Measurements from ENCODE around the gene TMEM234.
"Not testable (repeated sequence)": the region's sequence is repeated elsewhere in the genome, so short reads cannot be mapped to it uniquely, and the experiment has no call there.

The TMEM234 gene

DNA sequence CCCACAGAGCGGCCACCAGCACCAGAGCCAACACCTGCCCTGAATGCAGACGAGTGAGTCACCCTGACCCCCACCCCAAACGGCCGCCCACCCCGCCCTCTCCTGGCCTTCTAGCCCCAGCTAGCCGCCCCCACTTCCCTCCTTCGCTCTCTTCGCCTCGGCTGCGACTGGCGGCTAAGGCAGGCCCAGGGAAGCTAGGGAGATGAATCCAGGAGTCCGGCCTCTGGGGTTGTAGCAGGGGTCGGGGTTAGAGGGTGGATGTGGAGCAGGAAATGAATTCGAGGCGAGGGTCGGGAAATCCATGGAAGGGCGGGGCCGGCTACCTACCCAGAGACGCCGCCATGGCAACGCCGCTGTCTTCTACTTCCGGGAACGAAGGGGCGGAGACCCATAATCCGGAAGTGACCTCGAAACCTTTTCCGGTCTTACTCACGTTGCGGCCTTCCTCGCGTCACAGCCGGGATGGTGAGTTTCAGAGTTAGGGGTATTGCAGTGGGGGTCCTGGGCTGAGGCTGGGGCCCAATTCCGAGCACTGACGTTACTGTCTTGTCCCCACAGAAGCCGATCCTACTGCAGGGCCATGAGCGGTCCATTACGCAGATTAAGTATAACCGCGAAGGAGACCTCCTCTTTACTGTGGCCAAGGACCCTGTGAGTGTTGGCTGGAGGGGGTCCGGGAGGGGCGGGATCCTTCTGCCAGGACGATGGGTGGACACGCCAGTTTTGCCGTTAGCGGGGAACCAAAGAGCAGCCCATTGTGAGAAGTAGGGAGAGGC is at the start of gene TMEM234, which contains the start of gene EIF3I:
Gene TMEM234 (minus strand): TSS at position 374 of the 776 bp plus-strand sequence. CDS start 31 bp downstream, at position 343.
Gene EIF3I (plus strand): TSS at position 428 of the 776 bp plus-strand sequence. CDS start 35 bp downstream, at position 463.
- DNase-seq (ENCODE audit: insufficient read length, low spot score) = peak; percentile 88
- FAIRE-seq = peak; percentile 36

DNA sequence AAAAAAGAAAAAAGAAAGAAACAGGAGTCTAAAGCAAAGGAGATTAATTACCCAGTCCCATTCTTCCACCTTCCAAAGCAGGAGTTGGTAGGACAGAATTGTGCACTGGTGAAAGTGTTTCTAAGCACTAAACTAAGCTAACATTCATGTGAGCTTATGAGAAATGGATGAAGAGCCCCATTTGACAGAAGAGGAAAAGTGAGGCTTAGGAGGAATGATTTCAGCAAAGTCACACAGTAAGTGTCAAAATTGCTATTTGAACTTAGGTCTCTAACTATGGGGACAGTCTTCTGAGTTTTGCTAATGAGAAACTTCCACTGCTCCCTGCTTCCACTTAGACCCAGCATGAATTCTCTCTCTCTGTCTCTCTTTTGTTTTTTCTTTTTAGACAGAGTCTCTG is 47.6 kb upstream of the TMEM234 start:
- FAIRE-seq = no peak
- no peak for DNase-seq (ENCODE audit: insufficient read length, low spot score)

DNA sequence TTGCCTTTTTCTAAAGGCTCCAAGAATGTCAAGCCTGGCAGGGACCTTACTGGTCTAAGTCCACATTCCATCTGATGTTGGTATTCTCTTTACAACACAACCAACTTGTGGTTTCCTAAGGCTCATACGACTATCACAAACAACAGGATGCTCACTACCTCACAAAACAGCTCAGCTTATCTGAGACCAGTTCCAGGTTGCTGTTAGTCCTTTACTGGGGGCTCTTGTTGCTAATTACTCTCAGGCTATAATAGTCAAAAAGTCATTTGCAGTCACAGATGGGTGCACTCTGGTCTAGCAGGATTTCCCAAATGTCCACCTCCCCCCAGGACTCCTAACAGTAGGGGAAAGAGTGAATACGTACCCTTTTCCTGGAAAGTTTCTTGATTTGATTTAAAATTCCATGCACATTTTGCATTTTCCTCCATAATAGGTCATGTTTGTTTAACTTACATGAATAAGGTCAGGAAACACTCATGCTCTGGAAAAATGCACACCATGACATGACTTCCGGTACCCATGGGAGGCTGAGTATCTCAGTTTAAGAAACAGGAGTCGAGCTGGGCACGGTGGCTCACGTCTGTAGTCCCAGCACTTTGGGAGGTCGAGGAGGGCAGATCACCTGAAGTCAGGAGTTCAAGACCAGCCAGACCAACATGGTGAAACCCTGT is 44.9 kb upstream of the TMEM234 start:
- no peak for FAIRE-seq

GRCh38 chr1:32265846-32266245 is 43.7 kb upstream of the TMEM234 start:
- DNase-seq (ENCODE audit: insufficient read length, low spot score) = no peak

More for the DNA sequence above, 44.9 kb upstream of the TMEM234 start:
- no peak for DNase-seq (ENCODE audit: insufficient read length, low spot score)

GRCh38 chr1:32263744-32264143 is 41.6 kb upstream of the TMEM234 start:
- DNase-seq (ENCODE audit: insufficient read length, low spot score) (no peak), FAIRE-seq (no peak)

More at GRCh38 chr1:32265846-32266245, 43.7 kb upstream of the TMEM234 start:
- FAIRE-seq = no peak

DNA sequence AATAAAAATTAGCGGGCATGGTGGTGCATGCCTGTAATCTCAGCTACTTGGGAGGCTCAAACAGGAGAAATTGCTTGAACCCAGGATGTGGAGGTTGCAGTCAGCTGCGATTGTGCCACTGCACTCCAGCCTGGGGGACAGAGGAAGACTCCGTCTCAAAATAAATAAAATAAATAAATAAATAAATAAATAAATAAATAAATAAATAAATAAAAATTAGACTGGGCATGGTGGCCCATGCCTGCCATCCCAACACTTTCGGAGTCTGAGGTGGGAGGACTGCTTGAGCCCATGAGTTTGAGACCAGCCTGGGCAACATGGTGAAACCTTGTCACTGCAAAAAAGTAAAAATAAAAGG is 41.1 kb upstream of the TMEM234 start:
- FAIRE-seq; DNase-seq (ENCODE audit: insufficient read length, low spot score): not testable (repeated sequence)

DNA sequence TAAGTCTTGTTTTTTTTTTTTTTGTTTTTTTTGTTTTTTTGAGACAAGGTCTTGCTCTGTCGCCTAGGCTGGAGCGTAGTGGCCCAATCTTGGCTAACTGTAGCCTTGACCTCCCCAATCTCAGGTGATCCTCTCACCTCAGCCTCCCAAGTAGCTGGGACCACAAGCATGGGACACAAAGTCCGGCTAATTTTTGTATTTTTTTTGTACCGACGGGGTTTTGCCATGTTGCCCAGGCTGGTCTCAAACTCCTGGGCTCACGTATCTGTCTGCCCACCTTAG is 35.0 kb upstream of the TMEM234 start:
- FAIRE-seq = no peak
- no peak for DNase-seq (ENCODE audit: insufficient read length, low spot score)

DNA sequence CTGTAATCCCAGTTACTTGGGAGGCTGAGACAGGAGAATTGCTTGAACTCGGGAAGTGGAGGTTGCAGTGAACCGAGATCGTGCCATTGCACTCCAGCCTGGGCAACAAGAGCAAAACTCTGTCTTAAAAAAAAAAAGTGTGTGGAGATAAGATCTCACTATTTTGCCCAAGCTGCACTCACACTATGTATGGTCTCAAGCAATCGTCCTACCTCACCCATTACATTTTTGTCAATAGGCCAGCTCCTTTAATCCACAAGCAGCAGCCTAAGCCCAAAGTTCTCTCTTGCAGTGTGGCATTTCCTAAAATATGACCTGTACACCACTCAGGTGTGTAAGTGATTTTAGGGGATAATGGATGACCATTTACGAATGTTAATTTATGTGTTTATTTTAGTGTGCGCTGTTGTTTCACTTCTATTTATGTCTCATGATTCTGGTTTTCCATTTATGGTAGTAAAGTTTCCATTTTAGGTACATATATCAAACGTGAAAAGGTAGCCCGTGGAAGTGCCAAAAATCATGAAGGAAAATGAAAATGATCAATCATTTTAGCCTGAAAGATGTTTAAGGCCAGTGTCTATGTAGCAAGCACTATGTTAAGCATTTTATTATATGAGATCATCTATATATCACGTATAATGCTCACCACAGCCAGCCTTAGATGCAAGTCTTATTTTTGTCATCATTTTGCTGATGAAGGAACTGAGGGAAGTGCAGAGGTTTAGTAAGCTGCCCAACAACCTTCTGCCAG is 34.5 kb upstream of the TMEM234 start:
- FAIRE-seq (no peak), DNase-seq (ENCODE audit: insufficient read length, low spot score) (no peak)

- DNase-seq (ENCODE audit: insufficient read length, low spot score) (no peak), FAIRE-seq (no peak)
Observed at GRCh38 chr1:32255072-32256071, 33.2 kb upstream of the TMEM234 start.

DNA sequence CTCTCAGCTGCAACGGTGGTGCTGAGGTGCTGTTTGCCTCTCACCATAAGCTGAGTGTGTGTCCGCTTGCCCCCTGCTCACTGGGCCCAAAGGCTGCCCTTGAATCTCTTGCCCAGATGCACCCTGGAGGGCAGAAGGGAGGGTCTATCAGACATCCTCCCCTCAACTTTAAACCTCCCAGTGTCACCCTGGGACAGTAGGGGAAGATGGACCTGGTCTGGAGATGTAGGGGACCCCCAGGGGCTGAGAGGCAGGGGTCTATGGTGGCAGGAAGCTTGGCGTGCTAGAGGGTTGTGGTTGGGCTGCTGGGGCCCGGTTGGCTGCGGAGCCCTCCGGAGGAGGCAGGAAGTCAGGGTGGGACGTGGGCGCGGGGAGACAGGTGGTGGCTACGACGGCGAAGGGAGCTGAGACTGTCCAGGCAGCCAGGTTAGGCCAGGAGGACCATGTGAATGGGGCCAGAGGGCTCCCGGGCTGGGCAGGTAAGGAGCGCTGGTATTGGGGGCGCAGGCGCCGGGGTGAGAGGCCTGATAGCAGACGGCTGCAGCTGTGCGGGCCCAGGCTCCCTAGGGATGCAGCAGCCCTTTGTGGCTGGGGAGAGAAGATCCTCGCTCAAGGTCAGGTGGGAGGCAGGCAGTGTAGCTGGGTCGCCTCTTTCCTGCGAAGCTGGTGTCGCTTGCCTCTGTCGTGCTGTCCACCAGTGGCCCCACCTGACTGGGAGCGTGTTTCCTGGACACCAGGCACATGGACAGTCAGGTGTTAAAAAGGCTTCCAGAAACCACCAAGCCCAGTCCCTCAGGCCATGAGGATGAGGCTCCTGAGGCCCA is 29.0 kb upstream of the TMEM234 start, which contains the start of gene LCK:
Gene LCK (plus strand): TSS at position 373 of the 824 bp plus-strand sequence. CDS start 23,065 bp downstream, outside the sequence.
- FAIRE-seq = no peak
- DNase-seq (ENCODE audit: insufficient read length, low spot score) = no peak

DNA sequence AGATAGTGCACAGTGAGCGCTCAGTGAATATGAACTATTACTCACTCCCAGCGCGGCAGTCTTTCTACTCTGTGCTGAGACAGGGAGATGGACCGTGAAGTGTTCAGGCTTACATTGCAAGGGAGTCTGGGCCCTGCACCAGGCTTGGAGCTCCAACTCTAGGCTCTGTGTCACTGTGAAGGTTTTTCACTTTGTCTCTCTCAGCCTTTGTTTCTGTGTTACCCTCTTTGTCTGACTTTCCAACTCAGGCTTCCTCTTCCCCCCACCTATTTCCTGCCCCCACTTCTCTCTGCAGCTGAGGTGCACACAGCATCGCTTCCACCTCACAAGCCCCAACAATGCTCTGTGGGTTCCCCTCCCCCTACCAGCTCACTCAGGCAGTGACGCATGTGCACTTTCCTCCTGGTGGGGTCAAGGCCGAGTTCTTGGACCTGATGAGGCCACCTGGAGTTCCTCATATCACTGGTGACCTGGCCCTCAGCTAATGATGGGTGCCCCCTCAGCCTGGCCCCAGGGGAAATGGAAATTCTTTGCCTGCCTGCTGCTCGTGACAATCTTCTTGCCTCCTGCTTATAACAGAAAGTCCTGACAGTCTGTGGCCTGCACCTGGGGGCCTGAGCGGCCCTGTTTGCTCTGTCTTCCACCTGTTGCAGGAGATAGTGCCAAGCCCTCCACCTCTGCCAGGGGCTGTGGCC is 27.8 kb upstream of the TMEM234 start:
- FAIRE-seq (no peak), DNase-seq (ENCODE audit: insufficient read length, low spot score) (peak; percentile 42)

DNA sequence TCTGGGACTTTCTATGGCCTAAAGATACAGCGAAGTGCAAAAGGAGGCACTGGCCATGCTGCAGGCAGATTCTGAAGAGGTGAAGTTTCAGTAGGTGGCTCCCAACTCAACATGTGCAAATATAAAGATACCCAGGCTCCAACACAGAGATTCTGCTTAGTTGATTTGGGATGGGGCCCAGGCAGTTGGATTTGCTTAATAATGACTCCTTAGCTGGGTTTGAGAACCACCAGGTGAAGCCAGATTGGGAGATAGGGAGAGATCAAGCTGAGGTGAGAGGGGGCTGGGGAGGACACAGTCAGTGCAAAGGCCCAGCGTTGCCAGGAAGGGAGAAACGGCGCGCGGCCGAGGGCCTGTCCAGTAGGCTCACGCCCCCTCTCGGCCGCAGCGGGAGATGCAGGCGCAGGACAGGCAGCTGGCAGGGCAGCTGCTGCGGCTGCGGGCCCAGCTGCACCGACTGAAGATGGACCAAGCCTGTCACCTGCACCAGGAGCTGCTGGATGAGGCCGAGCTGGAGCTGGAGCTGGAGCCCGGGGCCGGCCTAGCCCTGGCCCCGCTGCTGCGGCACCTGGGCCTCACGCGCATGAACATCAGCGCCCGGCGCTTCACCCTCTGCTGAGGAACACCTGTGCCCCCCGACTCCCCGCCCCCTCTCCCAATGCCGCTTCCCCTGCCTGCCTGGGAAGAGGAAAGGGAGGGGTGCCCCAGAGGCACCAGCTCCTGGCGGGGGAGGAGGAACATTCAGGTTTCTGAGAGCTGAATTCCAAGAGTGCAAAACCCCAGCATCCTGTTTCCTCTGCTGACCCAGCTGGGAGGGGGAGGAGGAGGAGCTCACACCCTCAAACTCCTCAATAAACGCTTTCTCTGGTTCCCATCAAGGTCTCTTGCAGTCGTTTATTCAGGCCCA is 26.1 kb upstream of the TMEM234 start:
- no peak for FAIRE-seq
- DNase-seq (ENCODE audit: insufficient read length, low spot score) = peak; percentile 59

DNA sequence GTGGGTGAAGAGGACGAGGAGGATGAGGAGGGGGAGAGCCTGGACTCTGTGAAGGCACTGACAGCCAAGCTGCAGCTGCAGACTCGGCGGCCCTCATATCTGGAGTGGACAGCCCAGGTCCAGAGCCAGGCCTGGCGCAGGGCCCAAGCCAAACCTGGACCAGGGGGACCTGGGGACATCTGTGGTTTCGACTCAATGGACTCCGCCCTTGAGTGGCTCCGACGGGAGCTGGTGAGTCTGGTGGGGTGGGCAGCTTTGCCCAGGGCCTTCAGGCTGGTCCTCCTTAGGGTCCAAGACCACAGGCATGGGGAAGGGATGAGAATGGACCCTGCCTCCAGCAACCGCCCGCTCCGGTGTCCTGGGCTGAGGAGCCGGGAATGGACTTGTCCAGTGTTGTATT is 25.3 kb upstream of the TMEM234 start:
- FAIRE-seq (no peak), DNase-seq (ENCODE audit: insufficient read length, low spot score) (no peak)

DNA sequence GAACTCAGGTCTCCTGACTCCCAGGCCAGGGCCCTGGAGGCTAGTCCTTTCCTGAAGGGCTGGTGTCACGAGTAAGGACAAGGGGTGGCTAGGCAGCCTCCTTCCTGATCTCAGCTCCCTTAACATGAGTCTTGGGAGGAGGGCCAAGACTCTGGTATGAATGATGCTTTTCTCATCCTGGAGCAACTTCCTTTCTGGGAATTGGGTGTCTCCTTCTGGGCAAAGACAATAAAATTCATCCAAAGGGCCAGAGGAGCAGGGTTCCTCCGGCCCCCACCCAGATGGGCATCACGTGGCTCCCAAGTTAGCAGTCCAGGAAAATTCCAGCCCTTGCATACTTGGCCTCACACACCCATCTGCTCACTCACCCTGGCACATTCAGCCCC is 24.7 kb upstream of the TMEM234 start, which contains the start of gene FAM167B:
Gene FAM167B (plus strand): TSS at position 335 of the 386 bp plus-strand sequence. CDS start 200 bp downstream, outside the sequence.
- DNase-seq (ENCODE audit: insufficient read length, low spot score) (peak; percentile 53), FAIRE-seq (no peak)

DNA sequence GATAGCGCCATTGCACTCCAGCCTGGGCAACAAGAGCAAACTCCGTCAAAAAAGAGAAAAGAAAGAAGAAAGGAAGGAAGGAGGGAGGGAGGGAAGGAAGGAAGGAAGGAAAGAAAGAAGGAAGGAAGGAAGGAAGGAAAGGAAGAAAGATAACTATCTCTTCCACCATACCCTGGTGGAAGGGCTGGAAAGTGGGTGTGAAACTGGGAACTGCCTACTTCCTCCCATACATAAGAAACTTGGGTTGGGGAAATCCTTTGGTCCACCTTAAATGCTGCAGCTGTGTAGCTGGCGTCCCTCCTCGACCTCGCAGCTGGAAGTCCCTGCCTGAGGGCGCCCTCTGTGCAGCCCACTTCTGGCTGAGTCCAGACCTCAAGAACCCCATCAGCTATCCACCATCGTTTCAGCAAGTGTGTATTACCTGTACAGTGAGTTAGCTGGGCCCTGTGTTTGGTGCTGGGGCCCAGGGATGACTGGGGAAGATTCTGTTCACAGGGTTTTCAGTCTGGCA is 20.2 kb upstream of the TMEM234 start:
- no peak for DNase-seq (ENCODE audit: insufficient read length, low spot score)
- FAIRE-seq = no peak

GRCh38 chr1:32241001-32241763 is 19.0 kb upstream of the TMEM234 start:
- FAIRE-seq (no peak), DNase-seq (ENCODE audit: insufficient read length, low spot score) (no peak)
